GM19328 (cell line): ENCODE data around the gene BRF1.

Experiments used
- ATAC-seq: cut with Tn5 transposase; IDR thresholded peaks from one replicate; pipeline ENCODE4 v1.9.1; 2021; ENCODE audit warnings: mild to moderate bottlenecking, moderate library complexity; ENCODE audit not compliant: unreplicated experiment

Gene BRF1

GRCh38 chr14:105179191-105179590 is 121.6 kb downstream of the BRF1 start:
- no peak for ATAC-seq

- ATAC-seq: no peak
Measured at GRCh38 chr14:105178868-105179140, 122.0 kb downstream of the BRF1 start.

GRCh38 chr14:105178069-105178867 is 122.5 kb downstream of the BRF1 start:
- no peak for ATAC-seq

GRCh38 chr14:105177082-105177481 is 123.7 kb downstream of the BRF1 start:
- ATAC-seq: no peak

- ATAC-seq: no peak
Measured at GRCh38 chr14:105176513-105176912, 124.3 kb downstream of the BRF1 start.

- ATAC-seq: no peak
Measured at GRCh38 chr14:105173901-105174894, 126.6 kb downstream of the BRF1 start.

GRCh38 chr14:105173145-105173544 is 127.7 kb downstream of the BRF1 start:
- no peak for ATAC-seq

- ATAC-seq: no peak
Measured at GRCh38 chr14:105172476-105172875, 128.3 kb downstream of the BRF1 start.

GRCh38 chr14:105171004-105171673 is 129.7 kb downstream of the BRF1 start:
- no peak for ATAC-seq

GRCh38 chr14:105169776-105170655 is 130.8 kb downstream of the BRF1 start:
- ATAC-seq: no peak

GRCh38 chr14:105168979-105169507 is 131.8 kb downstream of the BRF1 start:
- no peak for ATAC-seq

GRCh38 chr14:105168496-105168978 is 132.3 kb downstream of the BRF1 start, which contains the start of gene JAG2:
TSS of gene JAG2 (minus strand) at chr14:105168776. CDS start at chr14:105168420, 356 bp downstream.
- no peak for ATAC-seq

- ATAC-seq: no peak
Measured at GRCh38 chr14:105168093-105168420, 132.7 kb downstream of the BRF1 start.

GRCh38 chr14:105167303-105168092 is 133.3 kb downstream of the BRF1 start:
- ATAC-seq: no peak

GRCh38 chr14:105166571-105167302 is 134.1 kb downstream of the BRF1 start:
- no peak for ATAC-seq

- no peak for ATAC-seq
Measured at GRCh38 chr14:105165761-105166485, 134.9 kb downstream of the BRF1 start.

- ATAC-seq: no peak
Measured at GRCh38 chr14:105165134-105165704, 135.6 kb downstream of the BRF1 start.
